ENCODE data around the gene TUT4. TPM values are rescaled to one million over a fixed set of nuclear protein-coding genes. Genes with fewer than 3 reads are reported as not detected.

The TUT4 gene
- total and polyA plus RNA-seq, 2 experiments from 2014 or later, result 69.9 to 116 TPM

GRCh38 chr1:52436817-52437216 is 116.1 kb downstream of the TUT4 start:
- Mint-ChIP-seq H3K27ac (peak overlapping the region; percentile 37; the same call in 1 of the 2 replicates), H3K9me3 (no peaks in the 10 kb centered on the region)
- H2AFZ ChIP-seq, result no peak overlapping the region

More at GRCh38 chr1:52436817-52437216, 116.1 kb downstream of the TUT4 start:
- H3K9me2 ChIP-seq (ENCODE audit: insufficient read depth), result no peaks in the 10 kb centered on the region
- peak overlapping the region; percentile 40; the same call in 1 of the 2 replicates for H3K27ac ChIP-seq (ENCODE audit: low read depth)
- H3K36me3 ChIP-seq (ENCODE audit: insufficient read depth), result peaks cover 3% of the 10 kb centered on the region; the same call in 1 of the 2 replicates
- no peaks in the 10 kb centered on the region for H3K79me2 ChIP-seq (replicated peaks; ENCODE audit: insufficient read depth)
- TF ChIP-seq POLR2AphosphoS5 (IDR thresholded peaks at IDR 0.05; ENCODE audit: low read depth) (no peak), STAT1 (IDR thresholded peaks at IDR 0.05; ENCODE audit: unreplicated experiment) (no peak), ZNF331 (CRISPR knock-in tag; IDR thresholded peaks at IDR 0.05; ENCODE audit: low read depth) (no peak), CREB1 (CRISPR knock-in tag; IDR thresholded peaks at IDR 0.05; ENCODE audit: low read depth) (no peak), REST (IDR thresholded peaks at IDR 0.05; ENCODE audit: unreplicated experiment) (no peak), CTCF (conservative IDR thresholded peaks at IDR 0.05; ENCODE audit: low read depth in 2 of 2) (no peak), JUNB (IDR thresholded peaks at IDR 0.05; ENCODE audit: unreplicated experiment) (no peak), ZNF462 (CRISPR knock-in tag; IDR thresholded peaks at IDR 0.05) (no peak), NANOG (IDR thresholded peaks at IDR 0.05; ENCODE audit: borderline replicate concordance) (no peak), EZH2phosphoT487 (IDR thresholded peaks at IDR 0.05; ENCODE audit: unreplicated experiment) (no peak), ETS1 (IDR thresholded peaks at IDR 0.05) (no peak), ZNF114 (CRISPR knock-in tag; IDR thresholded peaks at IDR 0.05) (no peak), EZH2 (IDR thresholded peaks at IDR 0.05; ENCODE audit: low read depth, unreplicated experiment) (no peak)
- no peaks in the 10 kb centered on the region for H4K20me1 ChIP-seq (replicated peaks; ENCODE audit: insufficient read depth)
- H3F3A ChIP-seq (replicated peaks; ENCODE audit: low read depth), result no peaks in the 10 kb centered on the region
- ATAC-seq (peak; percentile 42; the same call in 1 of the 3 replicates), DNase-seq (ENCODE audit: low spot score) (peak; percentile 28)
- no peak overlapping the region for H3K4me2 ChIP-seq
- no peak overlapping the region for H3K4me3 ChIP-seq
- peaks cover 3% of the 10 kb centered on the region for H3K27me3 Mint-ChIP-seq (ENCODE audit: insufficient read depth, low read depth, poor library complexity)
- H3K4me3 Mint-ChIP-seq, result no peak overlapping the region
- H3K27me3 ChIP-seq (ENCODE audit: insufficient read depth), result no peaks in the 10 kb centered on the region
- peaks cover 12% of the 10 kb centered on the region; the same call in 2 of the 3 replicates for H3K4me1 Mint-ChIP-seq
- H3K36me3 Mint-ChIP-seq (ENCODE audit: low read depth), result peaks cover 16% of the 10 kb centered on the region
- H3K4me1 ChIP-seq (ENCODE audit: insufficient read depth), result peaks cover 9% of the 10 kb centered on the region

Measured in GM23338 (cell line).